CD4-positive, alpha-beta T cell treated with Interleukin-2 at 100 ng/mL for 4 hours (primary cell): ENCODE results near the gene UPK2.

ENCODE experiments used
- DNase-seq: peaks from one replicate; pipeline ENCODE4 v3.0.0-alpha.2; 2020; ENCODE audit warnings: low spot score

The UPK2 gene

DNA sequence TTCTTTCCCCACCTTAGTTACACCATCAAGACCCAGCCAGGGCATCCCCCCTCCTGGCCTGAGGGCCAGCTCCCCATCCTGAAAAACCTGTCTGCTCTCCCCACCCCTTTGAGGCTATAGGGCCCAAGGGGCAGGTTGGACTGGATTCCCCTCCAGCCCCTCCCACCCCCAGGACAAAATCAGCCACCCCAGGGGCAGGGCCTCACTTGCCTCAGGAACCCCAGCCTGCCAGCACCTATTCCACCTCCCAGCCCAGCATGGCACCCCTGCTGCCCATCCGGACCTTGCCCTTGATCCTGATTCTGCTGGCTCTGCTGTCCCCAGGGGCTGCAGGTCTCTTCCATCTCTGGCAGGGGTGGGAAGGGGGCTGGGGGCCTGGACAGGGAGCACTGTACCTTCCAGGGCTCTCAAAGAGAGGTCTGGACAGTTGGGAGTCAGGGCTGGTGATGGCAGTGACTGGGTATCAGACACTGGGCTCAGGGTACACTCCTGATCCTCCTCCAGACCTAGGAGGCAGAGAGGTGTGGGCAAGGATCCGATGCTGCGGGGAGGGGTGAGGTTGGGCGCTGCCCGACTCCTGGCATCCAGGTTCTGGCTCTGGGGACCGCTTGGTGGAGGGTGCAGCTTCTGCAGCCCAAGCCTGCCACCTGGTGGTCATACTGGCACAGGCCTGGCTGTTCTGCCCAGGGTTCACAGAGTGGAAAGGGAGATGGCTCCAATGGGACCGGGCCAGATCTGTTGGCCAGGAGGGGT, at the start of gene UPK2:
Gene UPK2, plus strand, starts transcription at position 205 of the 753 bp plus-strand sequence. Its CDS starts 53 bp downstream, at position 258.
- DNase-seq: peak; percentile 88

DNA sequence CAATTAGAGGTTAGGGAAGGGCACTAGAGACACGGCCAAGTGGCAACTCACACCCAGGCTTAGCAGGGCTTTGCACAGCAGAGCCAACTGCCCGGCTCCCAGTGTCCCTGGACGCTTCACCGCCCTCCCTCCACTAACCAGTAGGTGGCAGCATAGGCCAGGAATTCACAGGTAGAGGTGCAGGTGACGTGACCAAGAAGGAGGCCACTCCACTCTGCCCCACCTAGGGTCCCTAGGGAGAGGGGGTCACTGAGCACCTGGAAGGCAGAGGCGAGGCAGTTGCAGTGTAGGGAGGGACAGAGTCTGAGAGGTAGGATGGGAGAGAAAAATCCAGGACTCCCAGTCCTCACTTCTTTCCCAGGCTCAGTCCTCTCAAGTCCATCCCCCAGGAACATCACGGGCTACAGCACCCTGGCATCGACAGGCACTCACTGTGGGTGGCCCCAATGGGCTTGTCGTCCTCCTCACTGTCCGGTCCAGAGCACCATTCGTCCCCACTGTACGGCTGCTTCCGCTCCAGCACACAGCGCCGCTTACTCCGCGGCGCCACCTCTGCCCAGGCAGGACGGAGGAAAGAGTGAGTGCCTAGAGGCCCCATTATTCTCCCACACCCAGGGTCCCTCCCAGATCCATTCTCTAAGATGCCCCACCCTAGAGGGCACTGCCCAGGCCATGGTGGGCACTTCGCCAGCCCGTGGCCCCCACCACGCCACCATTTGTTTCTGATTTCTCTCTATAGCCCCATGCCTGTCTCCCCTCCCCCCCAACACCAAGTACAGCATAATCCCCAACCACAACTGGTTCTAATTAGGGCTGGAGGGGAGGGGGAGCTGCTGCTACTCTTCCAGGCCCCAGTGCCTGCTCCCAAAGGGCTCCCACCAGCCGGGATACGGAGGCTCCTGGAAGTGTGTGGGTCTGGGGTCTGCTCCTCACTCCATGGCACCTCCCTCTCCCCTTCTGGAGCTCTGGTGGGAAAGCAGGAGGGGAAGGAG, 48.8 kb upstream of the UPK2 start:
- DNase-seq: peak; percentile 92

- DNase-seq: no peak
Measured at GRCh38 chr11:118908264-118908663, 47.8 kb upstream of the UPK2 start.

- DNase-seq: no peak
Measured at GRCh38 chr11:118908901-118909618, 47.0 kb upstream of the UPK2 start.

- DNase-seq: no peak
Measured at GRCh38 chr11:118909619-118910308, 46.3 kb upstream of the UPK2 start.

- DNase-seq: peak; percentile 75
Measured at GRCh38 chr11:118910309-118911112, 45.6 kb upstream of the UPK2 start.

DNA sequence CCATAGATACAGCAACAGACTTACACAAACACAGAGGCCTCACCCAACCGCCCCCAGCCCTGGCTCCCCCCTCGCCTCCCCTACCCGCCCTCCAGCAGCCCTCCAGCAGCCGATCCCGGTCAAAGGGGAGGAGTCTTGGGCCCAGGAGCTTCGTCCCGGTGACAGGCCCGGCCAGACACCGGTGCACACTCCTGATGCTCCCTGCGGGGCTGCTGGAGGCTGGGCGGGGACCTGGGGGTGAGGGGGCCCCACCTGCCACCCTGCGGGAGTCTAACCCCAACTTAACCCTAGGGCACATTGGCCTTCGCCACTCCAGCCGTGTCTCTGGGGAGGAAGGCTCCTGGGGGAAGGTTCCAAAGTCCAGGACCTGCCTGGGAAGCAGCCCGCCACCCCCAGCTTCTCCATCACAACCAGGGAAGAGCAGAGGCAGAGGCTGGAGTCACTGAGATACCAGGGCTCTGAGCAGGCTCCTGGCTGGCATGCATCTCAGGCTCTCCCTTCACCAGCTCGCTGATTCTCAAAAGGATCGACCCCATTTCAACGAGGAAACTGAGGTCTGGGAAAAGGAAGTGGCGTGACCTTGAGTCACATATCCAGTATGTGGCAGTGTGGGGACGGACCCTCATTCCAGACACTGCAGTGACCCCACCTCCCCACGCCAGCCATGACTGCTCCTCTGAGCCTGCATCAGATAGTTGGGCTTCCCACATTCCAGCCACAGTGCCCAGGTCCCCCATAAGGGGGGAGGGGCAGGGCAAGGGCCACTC, 44.8 kb upstream of the UPK2 start:
- DNase-seq: no peak

DNA sequence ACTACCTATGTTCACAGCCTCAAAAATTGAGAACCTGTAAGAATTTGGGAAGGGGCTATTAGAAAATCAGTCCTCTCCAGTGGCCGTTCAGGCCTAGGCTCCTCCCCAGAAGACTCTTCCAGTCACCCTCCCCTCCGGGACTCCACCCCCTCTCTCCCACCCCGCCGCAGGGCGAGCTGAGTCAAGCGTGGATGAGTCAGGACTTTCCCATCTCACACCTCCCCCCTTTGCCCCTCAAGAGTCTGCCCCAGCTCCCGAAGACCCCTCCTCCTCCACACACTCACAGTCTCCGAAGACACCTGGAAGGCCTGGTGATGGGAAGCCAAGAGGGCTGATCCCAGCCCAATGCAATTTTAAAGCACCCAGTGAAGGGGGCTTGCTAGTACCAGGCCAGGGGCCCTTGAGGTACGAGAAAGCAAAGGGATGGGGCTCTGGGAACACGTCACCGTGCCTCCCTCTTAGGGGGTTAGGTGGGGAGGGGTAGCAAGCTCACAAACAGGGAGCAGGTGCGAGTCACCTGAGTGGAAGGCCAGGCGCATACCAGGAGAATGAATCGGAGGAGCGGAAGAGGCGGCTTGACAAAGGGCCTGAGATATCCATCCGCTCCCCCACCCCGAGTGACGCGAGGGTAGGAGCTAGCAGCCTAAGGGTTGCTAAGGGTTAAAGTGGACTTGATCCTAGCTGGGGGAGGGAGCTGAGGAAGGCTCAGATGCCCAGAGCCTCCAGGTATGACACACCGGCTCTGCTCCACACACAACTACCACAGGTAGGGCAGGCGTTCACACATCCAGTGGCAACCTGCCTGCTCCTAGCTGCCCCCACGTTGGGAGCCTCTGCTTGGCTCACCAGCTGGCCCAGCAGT, 44.0 kb upstream of the UPK2 start:
- peak; percentile 85 for DNase-seq

DNA sequence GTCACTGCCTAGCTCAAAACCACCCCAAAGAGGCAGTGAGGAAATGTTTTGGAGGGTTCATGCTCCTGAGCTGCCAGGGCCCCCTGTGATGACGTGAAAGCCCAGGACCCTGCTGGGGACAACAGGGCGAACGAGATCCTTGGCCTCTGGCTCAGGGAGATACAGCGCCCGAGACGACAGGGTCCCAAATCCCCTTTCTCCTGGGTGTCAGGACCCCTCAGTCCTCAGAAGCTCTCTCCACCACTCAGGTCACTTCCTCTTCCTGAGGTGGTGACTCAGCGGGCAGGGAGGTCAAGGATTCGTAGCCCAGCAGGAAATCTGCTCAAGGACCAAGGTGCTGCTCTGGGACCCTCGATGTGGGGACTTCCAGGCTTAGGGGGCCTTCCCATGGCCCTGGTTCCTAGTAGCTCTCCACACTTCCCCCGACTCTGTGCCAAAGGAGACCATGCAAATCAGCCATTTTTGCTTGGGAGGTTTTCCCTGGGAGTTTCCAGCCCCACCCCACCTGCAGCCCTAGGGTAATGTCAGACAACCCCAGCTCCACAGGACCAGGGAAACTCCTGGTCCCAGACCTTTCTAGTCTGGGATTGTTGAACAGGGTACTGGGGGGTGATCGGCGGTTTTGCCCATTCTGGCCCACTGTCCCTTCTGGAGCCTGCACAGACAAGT, 43.2 kb upstream of the UPK2 start:
- no peak for DNase-seq

GRCh38 chr11:118913411-118914125, 42.5 kb upstream of the UPK2 start:
- peak; percentile 69 for DNase-seq

- peak; percentile 72 for DNase-seq
Measured at GRCh38 chr11:118914178-118914918, 41.8 kb upstream of the UPK2 start.

DNA sequence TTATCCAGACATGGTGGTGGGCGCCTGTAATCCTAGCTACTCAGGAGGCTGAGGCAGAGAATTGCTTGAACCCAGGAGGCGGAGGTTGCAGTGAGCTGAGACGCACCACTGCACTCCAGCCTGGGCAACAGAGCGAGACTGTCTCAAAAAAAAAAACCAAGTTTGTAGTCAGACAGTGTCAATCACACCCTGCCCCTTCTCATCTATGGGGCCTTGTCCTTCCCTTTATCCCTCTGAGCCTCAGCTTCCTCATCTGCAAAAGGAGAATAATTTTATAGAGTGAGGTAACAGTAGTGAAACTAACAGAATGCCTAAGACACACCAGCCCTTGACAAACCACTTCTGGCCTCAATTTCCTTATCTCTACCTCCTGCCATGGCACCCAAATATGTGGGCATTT, 41.1 kb upstream of the UPK2 start:
- no peak for DNase-seq

GRCh38 chr11:118915396-118915795, 40.7 kb upstream of the UPK2 start:
- DNase-seq: no peak

GRCh38 chr11:118915941-118916841, 39.9 kb upstream of the UPK2 start:
- no peak for DNase-seq

- DNase-seq: no peak
Measured at GRCh38 chr11:118916842-118917388, 39.2 kb upstream of the UPK2 start.
